Measurements from ENCODE around the gene LDB2. TPM values are rescaled to one million over a fixed set of nuclear protein-coding genes. Genes with fewer than 3 reads are reported as not detected.

Gene LDB2
- total and polyA plus RNA-seq, 2 of the 8 experiments (the other 6 are each of a cell fraction or from before 2014, with no cell fraction given): 57.0 to 140 TPM

DNA sequence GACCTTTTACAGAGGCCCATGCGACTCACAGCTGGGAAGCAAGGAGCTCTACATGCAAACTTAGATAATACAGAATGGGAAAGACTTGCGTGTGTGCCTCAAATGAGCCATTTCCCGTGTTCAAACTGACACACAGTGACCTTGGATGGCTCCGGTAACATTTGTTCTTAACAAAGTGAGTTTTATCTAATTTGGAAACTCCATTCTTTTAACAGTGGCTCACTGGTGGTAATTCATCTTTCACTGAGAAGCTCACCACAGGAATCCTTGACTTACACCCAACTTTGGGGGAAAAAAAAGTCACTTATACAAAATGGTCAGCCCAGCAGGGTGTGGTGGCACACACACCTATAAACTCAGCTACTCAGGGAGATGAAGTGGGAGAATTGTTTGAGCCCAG lies 190.6 kb downstream of the LDB2 start (continued):
- no peak for TF ChIP-seq SIN3A (conservative IDR thresholded peaks at IDR 0.05 in 1 of 2, IDR thresholded peaks at IDR 0.05 in 1 of 2; ENCODE audit: low read depth in 1 of 2, low read length in 2 of 2)
- TF ChIP-seq CEBPB (IDR thresholded peaks at IDR 0.05; ENCODE audit: low read depth, low read length): no peak
- TF ChIP-seq SUZ12 (IDR thresholded peaks at IDR 0.05; ENCODE audit: low read length): no peak
- TF ChIP-seq RFX5 (IDR thresholded peaks at IDR 0.05; ENCODE audit: borderline replicate concordance, low read depth, low read length): no peak
- TF ChIP-seq, protein P1, sequence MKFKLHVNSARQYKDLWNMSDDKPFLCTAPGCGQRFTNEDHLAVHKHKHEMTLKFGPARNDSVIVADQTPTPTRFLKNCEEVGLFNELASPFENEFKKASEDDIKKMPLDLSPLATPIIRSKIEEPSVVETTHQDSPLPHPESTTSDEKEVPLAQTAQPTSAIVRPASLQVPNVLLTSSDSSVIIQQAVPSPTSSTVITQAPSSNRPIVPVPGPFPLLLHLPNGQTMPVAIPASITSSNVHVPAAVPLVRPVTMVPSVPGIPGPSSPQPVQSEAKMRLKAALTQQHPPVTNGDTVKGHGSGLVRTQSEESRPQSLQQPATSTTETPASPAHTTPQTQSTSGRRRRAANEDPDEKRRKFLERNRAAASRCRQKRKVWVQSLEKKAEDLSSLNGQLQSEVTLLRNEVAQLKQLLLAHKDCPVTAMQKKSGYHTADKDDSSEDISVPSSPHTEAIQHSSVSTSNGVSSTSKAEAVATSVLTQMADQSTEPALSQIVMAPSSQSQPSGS (IDR thresholded peaks at IDR 0.05; ENCODE audit: low read length): no peak
- TF ChIP-seq JUN (IDR thresholded peaks at IDR 0.05; ENCODE audit: low read depth, low read length): no peak

All from H1 (cell line).